IPS-11a (cell line): ENCODE results near the gene KLRC4.
"Not testable (repeated sequence)": the region's sequence is repeated elsewhere in the genome, so short reads cannot be mapped to it uniquely, and the experiment has no call there.

ENCODE experiments used
- H3K4me3 ChIP-seq: one replicate; pipeline ENCODE4 v1.5.1; 2013; ENCODE audit warnings: low read depth, low read length, control low read depth

Gene KLRC4, protein sequence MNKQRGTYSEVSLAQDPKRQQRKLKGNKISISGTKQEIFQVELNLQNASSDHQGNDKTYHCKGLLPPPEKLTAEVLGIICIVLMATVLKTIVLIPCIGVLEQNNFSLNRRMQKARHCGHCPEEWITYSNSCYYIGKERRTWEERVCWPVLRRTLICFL

DNA sequence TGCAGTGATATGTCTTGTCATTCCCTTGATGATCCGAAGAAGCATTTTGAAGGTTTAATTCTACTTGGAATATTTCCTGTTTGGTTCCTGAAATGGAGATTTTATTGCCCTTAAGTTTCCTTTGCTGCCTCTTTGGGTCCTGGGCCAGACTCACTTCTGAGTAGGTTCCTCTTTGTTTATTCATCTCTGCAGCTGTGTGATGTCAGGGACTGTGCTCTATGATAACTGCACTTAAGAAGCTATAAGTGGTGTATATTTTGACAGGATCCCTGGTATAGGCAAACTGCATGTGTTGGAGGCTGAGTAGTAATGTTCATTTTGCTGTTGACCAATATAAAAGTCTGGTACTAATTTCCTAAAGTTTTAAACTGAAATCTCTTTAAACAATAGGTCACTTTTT is at the start of gene KLRC4:
Gene KLRC4 (minus strand): TSS at position 366 of the 400 bp plus-strand sequence. CDS start 182 bp downstream, at position 184.
- no peak within 1 kb of the TSS for H3K4me3 ChIP-seq

DNA sequence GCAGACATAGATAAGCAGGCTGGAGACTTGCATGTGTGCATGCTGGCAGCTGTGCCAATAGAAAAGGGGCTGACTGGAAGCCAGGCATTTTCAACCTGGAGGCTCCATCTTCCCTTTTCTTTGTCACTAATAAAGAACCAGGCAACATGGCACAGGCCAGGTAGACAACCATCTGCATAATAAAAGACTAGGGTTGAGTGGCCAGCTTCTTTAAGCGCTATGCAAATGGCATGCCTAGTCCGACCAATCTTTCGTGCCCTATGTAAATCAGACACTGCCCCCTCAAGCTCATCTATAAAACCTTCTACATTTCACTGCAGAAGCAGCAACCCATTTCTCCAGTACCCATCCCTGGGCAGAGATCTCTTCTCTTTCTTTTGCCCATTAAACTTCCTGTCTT is 48.2 kb upstream of the KLRC4 start:
- no peak overlapping the region for H3K4me3 ChIP-seq

DNA sequence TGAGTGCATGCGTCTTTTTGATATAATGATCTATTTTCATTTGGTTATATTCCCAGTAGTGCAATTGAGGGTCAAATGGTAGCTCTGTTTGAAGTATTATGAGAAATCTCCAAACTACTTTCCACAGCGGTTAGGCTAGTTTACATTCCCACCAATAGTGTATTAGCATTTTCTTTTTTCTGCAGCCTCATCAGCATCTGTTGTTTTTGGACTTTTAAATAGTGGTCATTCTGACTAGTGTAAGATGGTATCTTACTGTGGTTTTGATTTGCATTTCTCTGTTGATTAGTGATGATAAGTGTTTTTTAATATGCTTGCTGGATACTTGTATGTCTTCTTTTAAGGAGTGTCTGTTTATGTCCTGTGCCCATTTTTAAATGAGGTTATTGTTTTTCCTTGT is 47.3 kb upstream of the KLRC4 start:
- H3K4me3 ChIP-seq, result no peak overlapping the region

DNA sequence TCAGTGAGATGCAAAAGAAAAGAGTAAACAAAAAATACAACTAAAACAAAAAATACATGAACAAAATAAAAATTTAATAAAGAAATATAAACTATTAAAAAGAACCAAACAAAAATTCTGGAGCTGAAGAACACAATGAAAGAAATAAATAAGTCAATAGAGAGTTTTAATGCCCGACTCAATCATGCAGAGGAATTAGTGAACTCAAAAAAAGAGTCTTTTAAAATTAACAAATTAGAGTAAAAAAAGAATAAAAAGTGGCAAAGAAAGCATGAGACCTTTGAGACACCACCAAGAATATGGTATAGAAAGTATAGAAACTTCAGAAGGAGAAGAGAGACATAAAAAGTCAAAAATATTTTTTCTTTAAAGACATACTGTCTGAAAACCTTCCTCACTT is 46.2 kb upstream of the KLRC4 start:
- no peak overlapping the region for H3K4me3 ChIP-seq

DNA sequence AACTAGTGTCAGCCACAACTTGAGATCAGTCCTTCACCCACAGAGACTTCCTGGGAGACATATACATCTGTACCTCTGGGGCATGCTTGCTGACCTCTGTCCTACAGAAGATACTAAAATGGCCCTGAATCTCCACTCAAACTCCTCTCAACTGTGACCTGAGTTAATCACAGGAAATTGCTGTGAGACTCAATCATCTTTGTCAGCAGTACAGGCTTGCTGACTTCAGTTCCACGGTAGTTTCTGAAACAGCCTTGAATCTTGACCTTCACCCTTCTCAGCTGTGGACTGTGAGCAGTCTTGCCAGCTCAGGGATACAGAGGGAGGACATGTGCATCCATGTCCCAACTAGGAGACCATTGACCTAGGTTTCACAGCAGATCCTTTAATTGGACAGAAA is 45.0 kb upstream of the KLRC4 start:
- no peak overlapping the region for H3K4me3 ChIP-seq

DNA sequence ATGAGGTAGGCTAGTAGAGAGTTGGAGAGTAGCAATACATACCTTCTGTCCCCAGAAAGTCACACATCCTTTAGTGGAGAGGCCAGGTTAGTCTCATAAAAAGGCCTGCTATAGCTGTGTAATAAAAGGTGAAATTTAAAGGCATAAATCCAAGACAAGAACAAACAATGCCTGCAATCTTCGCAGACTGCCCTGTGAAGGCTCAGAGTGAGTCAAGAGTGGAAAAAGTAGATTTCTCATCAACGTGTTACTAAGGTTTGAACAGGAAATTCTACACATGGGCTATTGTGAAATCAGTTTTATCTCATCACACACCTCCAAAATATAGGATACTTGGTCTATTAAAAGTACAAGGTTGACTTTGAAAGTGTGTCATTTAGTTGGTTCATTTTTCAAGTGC is 43.6 kb upstream of the KLRC4 start, which contains the start of gene KLRC1:
Gene KLRC1 (minus strand): TSS at position 222 of the 400 bp plus-strand sequence. CDS start 2,221 bp downstream, outside the sequence.
- H3K4me3 ChIP-seq, result no peak within 1 kb of the TSS

DNA sequence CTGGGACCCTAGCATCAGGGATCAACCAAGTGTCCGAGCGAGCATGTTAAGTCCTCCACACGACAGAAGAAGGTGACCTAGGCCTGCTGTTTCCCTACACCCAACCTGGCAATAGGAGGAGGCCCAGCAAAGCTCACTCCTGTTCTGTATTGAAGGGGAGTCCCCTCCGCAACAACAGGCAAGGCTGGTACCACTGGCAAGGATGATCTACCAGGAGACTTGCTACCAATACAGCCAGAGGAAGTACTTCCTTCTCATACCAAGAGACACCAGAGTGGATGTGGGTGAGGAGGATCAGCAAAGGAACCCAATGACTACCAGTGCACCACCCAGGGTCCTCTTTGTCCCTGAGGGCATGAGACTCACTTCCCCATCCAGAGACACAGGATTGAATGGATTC is 38.7 kb upstream of the KLRC4 start:
- H3K4me3 ChIP-seq, result no peak overlapping the region

DNA sequence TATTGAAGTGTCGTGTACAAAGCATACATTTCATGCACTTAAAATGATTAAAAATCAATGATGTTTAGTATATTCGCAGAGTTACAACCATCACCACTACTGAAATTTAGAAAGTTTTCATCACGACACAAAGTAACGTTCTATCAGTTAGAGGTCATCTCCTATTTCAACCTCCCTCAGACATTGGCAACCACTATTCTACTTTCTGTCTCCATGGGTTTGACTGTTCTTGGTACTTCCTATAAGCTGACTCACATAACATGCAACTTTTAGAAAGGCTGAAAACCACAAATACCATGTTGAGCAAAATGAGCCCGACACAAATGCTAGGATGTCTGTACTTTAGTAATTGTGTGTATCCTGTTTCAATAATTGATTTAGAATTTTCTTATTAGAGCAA is 36.5 kb upstream of the KLRC4 start:
- not testable (repeated sequence) for H3K4me3 ChIP-seq

DNA sequence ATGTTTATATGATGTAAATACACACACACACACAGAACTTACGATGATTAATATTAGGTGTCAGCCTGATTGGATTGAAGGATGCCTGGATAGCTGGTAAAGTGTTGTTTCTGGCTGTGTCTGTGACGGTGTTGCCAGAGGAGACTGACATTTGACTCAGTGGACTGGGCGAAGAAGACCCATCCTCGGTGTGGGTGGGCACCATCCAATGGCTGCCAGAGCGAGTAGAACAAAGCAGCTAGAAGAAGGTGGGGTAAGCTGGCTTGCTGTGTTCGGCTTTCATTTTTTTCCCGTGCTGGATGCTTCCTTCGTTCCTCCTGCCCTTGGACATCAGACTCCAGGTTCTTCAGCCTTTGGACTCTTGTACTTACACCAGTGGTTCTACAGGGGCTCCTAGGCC is 31.6 kb upstream of the KLRC4 start:
- not testable (repeated sequence) for H3K4me3 ChIP-seq

DNA sequence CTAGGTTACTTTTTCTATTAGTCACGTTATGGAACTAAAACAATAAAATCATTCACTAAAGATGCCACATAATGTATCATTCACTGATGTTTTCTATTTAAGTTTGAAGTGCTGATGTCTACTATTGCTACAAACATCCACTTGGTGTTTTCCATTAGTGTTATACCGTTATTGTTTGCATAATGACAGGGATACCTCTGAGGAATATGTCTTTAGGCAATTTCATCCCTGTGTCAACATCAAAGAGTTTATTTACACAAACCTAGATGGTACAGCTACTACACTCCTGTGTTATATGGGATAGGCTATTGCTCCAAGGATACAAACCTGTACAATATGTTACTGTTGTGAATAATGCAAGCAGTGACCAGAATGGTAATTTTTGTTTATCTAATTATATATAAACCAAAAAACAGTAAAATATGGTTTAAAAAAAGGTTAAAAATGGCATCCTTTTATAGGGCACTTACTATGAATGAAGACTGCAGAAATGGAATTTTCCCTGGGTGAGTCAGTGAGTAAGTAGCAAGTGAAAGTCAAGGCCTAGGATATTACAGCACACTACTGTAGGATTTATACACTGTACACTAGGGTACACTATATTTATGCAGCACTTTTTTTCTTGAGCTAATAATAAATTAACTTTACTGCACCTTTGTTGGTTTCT is 30.2 kb upstream of the KLRC4 start:
- H3K4me3 ChIP-seq, result not testable (repeated sequence)

DNA sequence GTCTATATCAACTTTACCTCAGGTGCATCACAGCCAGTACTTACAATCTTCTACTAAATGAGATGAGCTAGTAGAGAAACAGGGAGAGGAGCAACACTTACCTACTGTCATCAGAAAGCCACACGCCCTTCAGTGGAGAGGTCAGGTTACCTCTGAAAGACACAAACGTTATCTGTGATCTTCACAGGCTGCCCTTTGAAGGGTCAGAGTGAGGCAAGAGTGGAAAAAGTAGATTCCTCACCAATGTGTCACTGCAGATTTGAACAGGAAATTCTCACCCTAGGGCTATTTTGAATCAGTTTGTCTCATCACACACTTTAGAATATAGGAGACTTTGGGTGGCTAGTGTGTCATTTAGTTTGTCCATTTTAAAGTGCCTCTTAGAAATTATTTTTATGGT is 28.0 kb upstream of the KLRC4 start:
- not testable (repeated sequence) for H3K4me3 ChIP-seq

DNA sequence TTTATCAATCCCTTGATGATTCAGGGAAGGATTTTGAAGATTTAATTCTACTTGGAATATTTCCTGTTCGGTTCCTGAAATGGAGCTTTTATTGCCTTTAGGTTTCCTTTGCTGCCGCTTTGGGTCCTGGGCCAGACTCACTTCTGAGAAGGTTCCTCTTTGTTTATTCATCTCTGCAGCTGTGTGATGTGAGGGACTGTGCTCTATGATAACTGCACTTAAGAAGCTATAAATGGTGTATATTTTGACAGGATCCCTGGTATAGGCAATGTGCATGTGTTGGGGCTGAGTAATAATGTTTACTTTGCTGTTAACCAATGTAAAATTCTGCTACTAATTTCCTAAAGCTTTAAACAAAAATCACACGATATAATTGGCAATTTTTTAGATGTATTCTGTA is 26.3 kb upstream of the KLRC4 start, which contains the start of gene KLRC2:
Gene KLRC2 (minus strand): TSS at position 195 of the 400 bp plus-strand sequence. CDS start 24 bp downstream, at position 171.
- not testable (repeated sequence) for H3K4me3 ChIP-seq

DNA sequence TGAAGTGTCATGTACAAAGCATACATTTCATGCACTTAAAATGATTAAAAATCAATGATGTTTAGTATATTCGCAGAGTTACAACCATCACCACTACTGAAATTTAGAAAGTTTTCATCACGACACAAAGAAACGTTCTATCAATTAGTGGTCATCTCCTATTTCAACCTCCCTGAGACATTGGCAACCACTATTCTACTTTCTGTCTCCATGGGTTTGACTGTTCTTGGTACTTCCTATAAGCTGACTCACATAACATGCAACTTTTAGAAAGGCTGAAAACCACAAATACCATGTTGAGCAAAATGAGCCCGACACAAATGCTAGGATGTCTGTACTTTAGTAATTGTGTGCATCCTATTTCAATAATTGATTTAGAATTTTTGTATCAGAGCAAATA is 21.1 kb upstream of the KLRC4 start:
- H3K4me3 ChIP-seq, result not testable (repeated sequence)

DNA sequence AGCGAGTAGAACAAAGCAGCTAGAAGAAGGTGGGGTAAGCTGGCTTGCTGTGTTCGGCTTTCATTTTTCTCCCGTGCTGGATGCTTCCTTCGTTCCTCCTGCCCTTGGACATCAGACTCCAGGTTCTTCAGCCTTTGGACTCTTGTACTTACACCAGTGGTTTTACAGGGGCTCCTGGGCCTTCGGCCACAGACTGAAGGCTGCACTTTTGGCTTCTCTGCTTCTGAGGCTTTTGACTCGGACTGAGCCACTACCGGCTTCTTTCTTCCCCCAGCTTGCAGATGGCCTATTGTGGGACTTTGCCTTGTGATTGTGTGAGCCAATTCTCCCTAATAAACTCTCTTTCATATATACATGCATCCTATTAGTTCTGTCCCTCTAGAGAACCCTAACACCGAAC is 16.4 kb upstream of the KLRC4 start:
- not testable (repeated sequence) for H3K4me3 ChIP-seq

DNA sequence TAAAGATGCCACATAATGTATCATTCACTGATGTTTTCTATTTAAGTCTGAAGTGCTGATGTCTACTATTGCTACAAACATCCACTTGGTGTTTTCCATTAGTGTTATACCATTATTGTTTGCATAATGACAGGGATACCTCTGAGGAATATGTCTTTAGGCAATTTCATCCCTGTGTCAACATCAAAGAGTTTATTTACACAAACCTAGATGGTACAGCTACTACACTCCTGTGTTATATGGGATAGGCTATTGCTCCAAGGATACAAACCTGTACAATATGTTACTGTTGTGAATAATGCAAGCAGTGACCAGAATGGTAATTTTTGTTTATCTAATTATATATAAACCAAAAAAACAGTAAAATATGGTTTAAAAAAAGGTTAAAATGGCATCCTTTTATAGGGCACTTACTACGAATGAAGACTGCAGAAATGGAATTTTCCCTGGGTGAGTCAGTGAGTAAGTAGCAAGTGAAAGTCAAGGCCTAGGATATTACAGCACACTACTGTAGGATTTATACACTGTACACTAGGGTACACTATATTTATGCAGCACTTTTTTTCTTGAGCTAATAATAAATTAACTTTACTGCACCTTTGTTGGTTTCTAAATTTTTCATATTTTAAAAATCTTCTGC is 14.8 kb upstream of the KLRC4 start:
- not testable (repeated sequence) for H3K4me3 ChIP-seq

DNA sequence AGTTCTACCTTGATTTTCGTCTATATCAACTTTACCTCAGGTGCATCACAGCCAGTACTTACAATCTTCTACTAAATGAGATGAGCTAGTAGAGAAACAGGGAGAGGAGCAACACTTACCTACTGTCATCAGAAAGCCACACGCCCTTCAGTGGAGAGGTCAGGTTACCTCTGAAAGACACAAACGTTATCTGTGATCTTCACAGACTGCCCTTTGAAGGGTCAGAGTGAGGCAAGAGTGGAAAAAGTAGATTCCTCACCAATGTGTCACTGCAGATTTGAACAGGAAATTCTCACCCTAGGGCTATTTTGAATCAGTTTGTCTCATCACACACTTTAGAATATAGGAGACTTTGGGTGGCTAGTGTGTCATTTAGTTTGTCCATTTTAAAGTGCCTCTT is 12.6 kb upstream of the KLRC4 start:
- H3K4me3 ChIP-seq, result not testable (repeated sequence)

DNA sequence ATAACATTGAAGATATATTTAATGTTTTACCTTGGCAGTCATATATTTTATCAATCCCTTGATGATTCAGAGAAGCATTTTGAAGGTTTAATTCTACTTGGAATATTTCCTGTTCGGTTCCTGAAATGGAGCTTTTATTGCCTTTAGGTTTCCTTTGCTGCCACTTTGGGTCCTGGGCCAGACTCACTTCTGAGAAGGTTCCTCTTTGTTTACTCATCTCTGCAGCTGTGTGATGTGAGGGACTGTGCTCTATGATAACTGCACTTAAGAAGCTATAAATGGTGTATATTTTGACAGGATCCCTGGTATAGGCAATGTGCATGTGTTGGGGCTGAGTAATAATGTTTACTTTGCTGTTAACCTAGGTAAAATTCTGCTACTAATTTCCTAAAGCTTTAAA is 10.8 kb upstream of the KLRC4 start, which contains the start of gene KLRC3:
Gene KLRC3 (minus strand): TSS at position 262 of the 400 bp plus-strand sequence. CDS start 45 bp downstream, at position 217.
- not testable (repeated sequence) for H3K4me3 ChIP-seq

DNA sequence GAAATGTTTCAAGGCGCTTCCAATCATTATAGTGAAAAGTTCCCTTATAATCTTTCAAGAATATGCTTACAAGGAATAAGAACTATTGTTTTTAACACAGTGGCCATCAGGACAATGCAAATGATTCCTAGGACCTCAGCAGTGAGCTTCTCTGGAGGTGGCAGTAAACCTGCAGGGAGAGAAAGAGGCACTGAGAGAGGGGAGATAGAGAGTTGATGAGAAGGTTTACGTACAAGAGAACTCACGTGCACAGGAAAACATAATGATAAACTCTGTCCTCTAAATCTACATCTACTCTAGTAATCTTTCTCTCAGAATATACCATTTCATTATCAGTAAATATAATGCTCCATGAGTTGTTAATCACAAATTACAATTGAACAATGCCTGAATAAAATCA is 715 bp downstream of the KLRC4 start:
- no peak overlapping the region for H3K4me3 ChIP-seq

DNA sequence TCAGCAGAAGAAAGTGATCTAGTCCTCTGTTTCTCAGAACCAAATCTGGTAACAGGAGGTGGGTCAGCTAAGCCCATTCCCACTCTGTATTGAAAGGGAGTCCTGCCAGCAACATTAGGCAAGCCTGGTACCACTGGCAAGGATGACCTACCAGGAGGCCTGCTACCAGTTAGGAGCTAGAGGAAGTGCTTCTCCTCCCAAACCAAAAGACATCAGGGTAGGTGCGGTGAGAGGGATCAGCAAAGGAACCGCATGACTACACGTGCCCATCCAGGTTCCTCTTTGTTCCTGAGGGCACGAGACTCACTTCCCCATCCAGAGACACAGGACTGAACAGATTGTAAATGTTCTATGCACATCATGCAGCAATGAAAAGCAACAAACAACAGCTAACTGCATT is 2.8 kb downstream of the KLRC4 start:
- H3K4me3 ChIP-seq, result no peak overlapping the region

DNA sequence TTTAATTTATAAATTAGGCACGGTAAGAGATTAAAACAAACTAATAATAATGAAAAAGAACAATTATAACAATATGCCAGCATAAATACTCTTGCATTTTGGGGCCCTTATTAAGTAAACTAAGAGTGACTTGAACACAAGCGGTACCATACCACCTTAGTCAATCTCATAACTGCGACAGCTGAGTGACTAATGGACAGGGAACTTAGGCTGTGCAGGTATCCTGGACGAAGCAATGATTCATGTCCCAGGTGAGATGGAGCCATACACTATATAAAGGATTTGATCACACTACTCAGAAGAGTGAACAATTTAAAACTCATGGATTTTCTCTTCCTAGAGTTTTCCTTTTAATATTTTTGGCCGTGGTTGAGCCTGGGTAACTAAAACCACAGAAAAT is 4.3 kb downstream of the KLRC4 start:
- no peak overlapping the region for H3K4me3 ChIP-seq

DNA sequence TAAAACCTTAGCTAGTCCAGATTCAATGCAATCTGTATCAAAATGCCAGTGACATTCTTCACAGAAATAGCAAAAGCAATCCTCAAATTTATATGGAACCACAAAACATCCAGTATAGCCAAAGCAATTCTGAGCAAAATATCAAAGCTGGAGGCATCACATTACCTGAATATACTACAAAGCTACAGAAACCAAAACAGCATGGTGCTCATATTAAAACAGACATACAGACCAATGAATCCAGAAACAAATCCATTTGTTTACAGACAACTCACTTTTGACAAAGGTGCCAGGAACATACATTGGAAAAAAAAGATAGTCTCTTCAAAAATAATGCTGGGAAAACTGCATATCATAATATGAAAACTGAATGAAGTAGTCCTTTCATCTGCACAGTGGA is 4.8 kb downstream of the KLRC4 start:
- no peak overlapping the region for H3K4me3 ChIP-seq

DNA sequence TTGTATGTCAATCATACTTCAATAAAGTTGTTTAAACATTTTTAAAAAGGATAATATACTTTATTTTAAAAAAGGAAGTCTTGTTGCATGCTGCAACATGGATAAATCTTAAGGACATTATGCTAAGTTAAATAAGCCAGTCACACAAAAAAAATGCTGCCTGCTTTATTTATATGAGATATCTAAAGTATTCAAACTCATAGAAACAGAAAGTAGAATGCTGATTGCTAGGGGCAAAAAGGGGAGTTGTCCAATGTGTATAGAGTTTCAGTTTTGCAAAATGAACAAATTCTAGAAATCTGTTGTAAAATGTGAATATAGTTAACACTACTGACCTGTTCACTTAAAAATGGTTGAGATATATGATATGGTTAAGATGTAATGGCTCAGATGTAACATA is 8.7 kb downstream of the KLRC4 start:
- no peak overlapping the region for H3K4me3 ChIP-seq
